ENCODE results near the gene ATAD3C. TPM values are rescaled to one million over a fixed set of nuclear protein-coding genes. Genes with fewer than 3 reads are reported as not detected.

Gene ATAD3C
- polyA plus RNA-seq, 3 donors: not detected

GRCh38 chr1:1489231-1489630, 39.7 kb downstream of the ATAD3C start:
- Mint-ChIP-seq H3K36me3 (peaks cover 49 to 84% of the 10 kb centered on the region in 2 donors), H3K27ac (no peak overlapping the region), H3K9me3 (peaks cover 25 to 36% (median 28%) of the 10 kb centered on the region in 7 donors), H3K27me3 (ENCODE audit: low read depth in 3 of 3) (peaks cover 0 to 4% (median 0%) of the 10 kb centered on the region in 3 donors), H3K4me3 (no peak overlapping the region), H3K4me1 (no peaks in the 10 kb centered on the region)
- H3K27me3 ChIP-seq (ENCODE audit: control insufficient read depth in 2 of 2, insufficient read depth in 2 of 2, low read length in 2 of 2): no peaks in the 10 kb centered on the region
- peaks cover 14 to 36% of the 10 kb centered on the region in 2 donors for H3K9me3 ChIP-seq (replicated peaks in 1 of 2; ENCODE audit: control insufficient read depth in 1 of 2, insufficient read depth in 1 of 2, low read length in 2 of 2)
- no peak overlapping the region for H2AFZ ChIP-seq (ENCODE audit: insufficient read depth, low read depth, low read length, poor library complexity, severe bottlenecking)
- no peak for DNase-seq
- no peak overlapping the region for H3K4me2 ChIP-seq (replicated peaks; ENCODE audit: extremely low read depth, low read length, poor library complexity, severe bottlenecking)
- H3K4me3 ChIP-seq (replicated peaks in 1 of 3; ENCODE audit: low read depth in 2 of 3, low read length in 3 of 3): no peak overlapping the region
- intact Hi-C loops (cut with micrococcal nuclease): no loop called here
- H3K36me3 ChIP-seq (replicated peaks in 1 of 2; ENCODE audit: control insufficient read depth in 1 of 2, insufficient read depth in 2 of 2, low read length in 2 of 2): peaks cover 39 to 68% of the 10 kb centered on the region in 2 donors
- H3K9ac ChIP-seq (ENCODE audit: insufficient read depth, low read length, poor library complexity, severe bottlenecking): no peak overlapping the region
- H3K4me1 ChIP-seq (ENCODE audit: control insufficient read depth in 1 of 2, insufficient read depth in 2 of 2, low read length in 2 of 2): no peaks in the 10 kb centered on the region
- WGBS (ENCODE audit: insufficient coverage): 99% methylated on average over 16 of the region's 16 CpGs
- no peaks in the 10 kb centered on the region for H3K79me2 ChIP-seq (ENCODE audit: insufficient read depth, low read length)
- TF ChIP-seq CTCF (IDR thresholded peaks at IDR 0.05): no peak
- H4K20me1 ChIP-seq (ENCODE audit: insufficient read depth, low read length): no peaks in the 10 kb centered on the region
- no peak overlapping the region for H3K27ac ChIP-seq (ENCODE audit: low read depth in 1 of 2, low read length in 2 of 2)

GRCh38 chr1:1489861-1490260, 40.4 kb downstream of the ATAD3C start:
- Histone ChIP-seq H4K20me1 (ENCODE audit: insufficient read depth, low read length) (no peaks in the 10 kb centered on the region), H3K9me3 (replicated peaks in 1 of 2; ENCODE audit: control insufficient read depth in 1 of 2, insufficient read depth in 1 of 2, low read length in 2 of 2) (peaks cover 14 to 36% of the 10 kb centered on the region in 2 donors), H3K27me3 (ENCODE audit: control insufficient read depth in 2 of 2, insufficient read depth in 2 of 2, low read length in 2 of 2) (no peaks in the 10 kb centered on the region), H3K79me2 (ENCODE audit: insufficient read depth, low read length) (no peaks in the 10 kb centered on the region), H2AFZ (ENCODE audit: insufficient read depth, low read depth, low read length, poor library complexity, severe bottlenecking) (no peak overlapping the region), H3K4me2 (replicated peaks; ENCODE audit: extremely low read depth, low read length, poor library complexity, severe bottlenecking) (no peak overlapping the region), H3K36me3 (replicated peaks in 1 of 2; ENCODE audit: control insufficient read depth in 1 of 2, insufficient read depth in 2 of 2, low read length in 2 of 2) (peaks cover 39 to 63% of the 10 kb centered on the region in 2 donors), H3K4me1 (ENCODE audit: control insufficient read depth in 1 of 2, insufficient read depth in 2 of 2, low read length in 2 of 2) (no peaks in the 10 kb centered on the region), H3K4me3 (replicated peaks in 1 of 3; ENCODE audit: low read depth in 2 of 3, low read length in 3 of 3) (no peak overlapping the region), H3K27ac (ENCODE audit: low read depth in 1 of 2, low read length in 2 of 2) (no peak overlapping the region), H3K9ac (ENCODE audit: insufficient read depth, low read length, poor library complexity, severe bottlenecking) (no peak overlapping the region)
- Mint-ChIP-seq H3K9me3 (peaks cover 25 to 36% (median 28%) of the 10 kb centered on the region in 7 donors), H3K27me3 (ENCODE audit: low read depth in 3 of 3) (peaks cover 0 to 4% (median 0%) of the 10 kb centered on the region in 3 donors), H3K4me3 (no peak overlapping the region), H3K4me1 (no peaks in the 10 kb centered on the region), H3K36me3 (peaks cover 49 to 85% of the 10 kb centered on the region in 2 donors), H3K27ac (peak overlapping the region in 1 of 7 donors; percentile 62)
- TF ChIP-seq CTCF (IDR thresholded peaks at IDR 0.05): no peak
- DNase-seq: no peak
- intact Hi-C loops (cut with micrococcal nuclease): no loop called here
- 95% methylated on average over 19 of the region's 19 CpGs for WGBS (ENCODE audit: insufficient coverage)
